Endothelial cell (in vitro differentiated cells): ENCODE data around the gene BCL11A. TPM values are rescaled to one million over a fixed set of nuclear protein-coding genes. Genes with fewer than 3 reads are reported as not detected.

ENCODE experiments used
- DNase-seq: peaks from one replicate; pipeline ENCODE4 v3.0.0; 2021; ENCODE audit warnings: low spot score
- H3K27ac Mint-ChIP-seq: one replicate; pipeline ENCODE4 v1.8.0; 2021; ENCODE audit warnings: mixed read lengths, inconsistent platforms; ENCODE audit not compliant: unreplicated experiment
- H3K27me3 Mint-ChIP-seq: one replicate; pipeline ENCODE4 v1.8.0; 2021; ENCODE audit warnings: mild to moderate bottlenecking, moderate library complexity, mixed read lengths, inconsistent platforms; ENCODE audit not compliant: unreplicated experiment
- H3K36me3 Mint-ChIP-seq: one replicate; pipeline ENCODE4 v1.8.0; 2021; ENCODE audit warnings: mild to moderate bottlenecking, low read depth, mixed read lengths, inconsistent platforms; ENCODE audit not compliant: unreplicated experiment
- H3K4me1 Mint-ChIP-seq: one replicate; pipeline ENCODE4 v1.8.0; 2021; ENCODE audit warnings: mild to moderate bottlenecking, mixed read lengths, inconsistent platforms; ENCODE audit not compliant: unreplicated experiment
- H3K4me3 Mint-ChIP-seq: one replicate; pipeline ENCODE4 v1.8.0; 2021; ENCODE audit warnings: mild to moderate bottlenecking, mixed read lengths, inconsistent platforms; ENCODE audit not compliant: unreplicated experiment
- H3K9me3 Mint-ChIP-seq: one replicate; pipeline ENCODE4 v1.8.0; 2021; ENCODE audit warnings: mixed read lengths, inconsistent platforms; ENCODE audit not compliant: unreplicated experiment
- CTCF ChIP-seq: fragments of 200-600 bp; sonication (generic); IDR thresholded peaks from one replicate; pipeline ENCODE4 v1.5.0; 2021; ENCODE audit warnings: antibody characterized with exemption; ENCODE audit not compliant: unreplicated experiment
- long read RNA-seq: library from polyadenylated mRNA; unstranded; transcript quantifications from one replicate; pipeline ENCODE4 v2.0.0, GENCODE V29; 2020; ENCODE audit not compliant: unreplicated experiment
- total RNA-seq: library from RNA; stranded (reverse); fragmentation: NEBNext Ultra II Directional; extraction: Animal tissue kit (Norgen Biotek cat#: 25700); gene quantifications from one replicate; pipeline ENCODE4 v1.2.1, GENCODE V29; 2021; ENCODE audit not compliant: unreplicated experiment

The BCL11A gene
- total RNA-seq, result 9.6 TPM
- long read RNA-seq, full-length matches to known transcripts, result 1 of 1 reads
- long read RNA-seq, partial matches to known transcripts, result 0 of 1 reads
- long read RNA-seq, other reads (novel, unspliced or antisense), result 0 of 1 reads

DNA sequence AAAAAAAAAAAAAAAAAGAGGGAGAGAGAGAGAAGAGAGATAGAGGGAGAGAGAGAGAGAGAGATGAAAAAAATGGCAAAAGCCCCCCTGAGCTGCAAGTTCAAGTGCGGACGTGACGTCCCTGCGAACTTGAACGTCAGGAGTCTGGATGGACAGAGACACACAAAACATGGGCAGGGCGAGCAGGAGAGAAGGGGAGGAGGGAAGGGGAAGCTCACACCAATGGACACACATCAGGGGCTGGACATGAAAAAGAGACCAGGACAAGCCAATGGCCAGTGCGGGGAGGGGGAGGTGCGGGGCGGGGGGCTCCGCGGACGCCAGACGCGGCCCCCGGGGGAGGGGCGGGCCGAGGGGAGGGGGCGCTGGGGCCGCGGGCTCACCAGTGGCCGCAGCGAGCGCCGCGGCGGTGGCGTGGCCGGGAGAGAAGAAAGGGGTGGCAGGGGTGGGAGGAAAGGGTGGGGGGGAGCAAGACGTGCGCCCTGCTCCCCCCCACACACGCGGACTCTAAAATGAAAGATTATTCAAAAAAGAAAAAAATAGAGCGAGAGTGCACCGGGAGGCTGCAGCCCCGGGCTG lies at the start of gene BCL11A:
Gene BCL11A (minus strand): TSS at position 160 of the 579 bp plus-strand sequence. CDS start 384 bp downstream, outside the sequence.
- Mint-ChIP-seq H3K36me3 (no peaks in the 10 kb centered on the region), H3K4me1 (peaks cover 10% of the 10 kb centered on the region), H3K27ac (no peak within 1 kb of the TSS), H3K27me3 (peaks cover 6% of the 10 kb centered on the region), H3K9me3 (no peaks in the 10 kb centered on the region), H3K4me3 (peak within 1 kb of the TSS; percentile 93)
- no peak for TF ChIP-seq CTCF
- peak; percentile 71 for DNase-seq

DNA sequence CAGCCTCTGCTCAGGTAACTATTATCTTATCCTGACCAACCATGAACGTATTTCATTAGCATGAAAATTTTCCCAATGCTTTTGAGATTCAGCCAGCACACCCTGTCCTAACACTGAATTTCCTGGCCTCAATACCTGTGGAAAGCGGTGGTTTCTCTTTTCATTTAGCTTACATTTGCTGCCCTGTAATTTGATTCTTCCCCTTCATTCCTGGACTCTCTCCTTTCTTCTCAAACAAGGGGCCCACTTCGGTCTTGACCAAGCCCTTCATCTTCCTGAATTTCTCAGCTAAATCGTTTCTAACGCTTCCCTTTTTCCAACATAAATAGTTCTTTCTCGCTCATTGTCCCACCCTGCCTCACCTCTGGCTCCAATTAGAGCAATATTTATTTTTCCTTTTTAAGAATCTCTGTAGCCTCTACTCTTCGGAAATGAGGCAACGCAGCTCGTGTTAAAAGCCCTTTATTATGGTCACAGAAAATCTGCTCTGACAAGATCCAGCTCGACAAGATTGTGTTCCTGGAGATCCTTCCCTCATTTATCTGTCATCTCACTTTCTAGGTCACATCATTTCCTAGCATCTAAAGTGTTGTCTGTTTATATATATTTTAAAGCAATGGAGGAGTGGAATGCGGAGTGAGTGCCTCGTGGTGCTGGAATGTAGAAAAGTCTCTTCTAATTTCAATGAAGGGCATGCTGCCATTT lies 49.5 kb upstream of the BCL11A start:
- TF ChIP-seq CTCF, result no peak
- no peak for DNase-seq
- Mint-ChIP-seq H3K4me1 (peaks cover 7% of the 10 kb centered on the region), H3K4me3 (no peak overlapping the region), H3K27ac (no peak overlapping the region), H3K9me3 (no peaks in the 10 kb centered on the region), H3K36me3 (no peaks in the 10 kb centered on the region), H3K27me3 (peaks cover 2% of the 10 kb centered on the region)

GRCh38 chr2:60602388-60602787 lies 48.9 kb upstream of the BCL11A start:
- Mint-ChIP-seq H3K4me3 (no peak overlapping the region), H3K36me3 (no peaks in the 10 kb centered on the region), H3K4me1 (peaks cover 7% of the 10 kb centered on the region), H3K27me3 (peaks cover 4% of the 10 kb centered on the region), H3K27ac (no peak overlapping the region), H3K9me3 (no peaks in the 10 kb centered on the region)
- TF ChIP-seq CTCF, result no peak
- no peak for DNase-seq

GRCh38 chr2:60598271-60598670 lies 44.8 kb upstream of the BCL11A start:
- H3K36me3 Mint-ChIP-seq, result no peaks in the 10 kb centered on the region
- peaks cover 4% of the 10 kb centered on the region for H3K27me3 Mint-ChIP-seq
- DNase-seq, result no peak
- H3K27ac Mint-ChIP-seq, result no peak overlapping the region
- no peaks in the 10 kb centered on the region for H3K9me3 Mint-ChIP-seq
- TF ChIP-seq CTCF, result no peak
- peaks cover 6% of the 10 kb centered on the region for H3K4me1 Mint-ChIP-seq
- no peak overlapping the region for H3K4me3 Mint-ChIP-seq

- H3K27ac Mint-ChIP-seq, result no peak overlapping the region
- peaks cover 4% of the 10 kb centered on the region for H3K27me3 Mint-ChIP-seq
- TF ChIP-seq CTCF, result no peak
- H3K9me3 Mint-ChIP-seq, result no peaks in the 10 kb centered on the region
- no peaks in the 10 kb centered on the region for H3K4me1 Mint-ChIP-seq
- no peak for DNase-seq
- H3K4me3 Mint-ChIP-seq, result no peak overlapping the region
- H3K36me3 Mint-ChIP-seq, result no peaks in the 10 kb centered on the region
Observed at GRCh38 chr2:60597346-60597745, 43.9 kb upstream of the BCL11A start.
